NCI-H1092 treated with DMSO at 0.1 percent for 48 hours (cell line): ENCODE data around the gene JPH2.
A peak's percentile ranks its signal among the peaks of the same experiment; 100 is the strongest.
"Not testable (repeated sequence)": the region's sequence is repeated elsewhere in the genome, so short reads cannot be mapped to it uniquely, and the experiment has no call there.

Experiments
- DNase-seq: peaks from one replicate; lab custom pipeline; 2025; lab: John Stamatoyannopoulos, UW

Gene JPH2

GRCh38 chr20:44211177-44212039, 24.4 kb upstream of the JPH2 start:
- peak; percentile 41 for DNase-seq

DNA sequence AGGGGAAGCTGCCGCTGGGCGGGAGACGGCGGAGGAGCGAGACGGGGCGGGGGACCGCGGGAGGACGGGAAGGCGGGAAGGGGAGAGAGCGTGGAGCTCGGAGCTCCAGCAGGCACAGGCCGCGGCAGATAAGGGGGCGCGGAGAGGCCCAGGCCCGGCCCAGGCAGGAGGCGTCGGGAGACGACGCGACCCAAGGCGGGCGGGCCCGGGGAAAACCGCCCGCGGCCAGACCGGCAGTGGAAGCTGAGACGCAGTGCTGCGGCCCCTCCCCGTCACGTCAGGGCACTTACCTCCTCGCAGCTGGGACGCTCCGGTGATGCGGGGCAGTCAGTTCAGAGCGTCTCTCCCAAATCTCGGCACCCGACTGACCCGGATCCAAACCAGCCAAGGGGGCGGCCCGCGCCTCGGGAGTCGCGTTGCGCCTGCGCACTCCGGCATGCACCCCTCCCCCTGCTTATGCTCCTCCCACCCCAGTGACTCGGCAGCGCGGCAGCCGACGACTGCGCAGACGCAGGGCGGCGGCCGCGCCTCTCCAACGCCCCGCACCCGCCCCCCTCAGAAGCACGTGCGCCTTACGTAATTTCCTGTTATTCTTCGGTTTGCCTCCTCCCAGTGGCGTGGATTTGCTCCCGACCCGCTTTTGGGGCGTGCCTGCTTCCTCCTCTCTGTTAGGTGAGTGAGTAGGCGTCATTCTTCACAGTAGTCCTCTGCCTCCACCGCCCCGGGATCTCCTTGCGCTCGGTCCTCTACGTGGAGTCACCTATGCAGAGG, 23.6 kb upstream of the JPH2 start, which contains the start of gene OSER1:
Gene OSER1, minus strand, starts transcription at position 366 of the 771 bp plus-strand sequence. CDS start 3,814 bp downstream, outside the sequence.
- peak; percentile 97 for DNase-seq

DNA sequence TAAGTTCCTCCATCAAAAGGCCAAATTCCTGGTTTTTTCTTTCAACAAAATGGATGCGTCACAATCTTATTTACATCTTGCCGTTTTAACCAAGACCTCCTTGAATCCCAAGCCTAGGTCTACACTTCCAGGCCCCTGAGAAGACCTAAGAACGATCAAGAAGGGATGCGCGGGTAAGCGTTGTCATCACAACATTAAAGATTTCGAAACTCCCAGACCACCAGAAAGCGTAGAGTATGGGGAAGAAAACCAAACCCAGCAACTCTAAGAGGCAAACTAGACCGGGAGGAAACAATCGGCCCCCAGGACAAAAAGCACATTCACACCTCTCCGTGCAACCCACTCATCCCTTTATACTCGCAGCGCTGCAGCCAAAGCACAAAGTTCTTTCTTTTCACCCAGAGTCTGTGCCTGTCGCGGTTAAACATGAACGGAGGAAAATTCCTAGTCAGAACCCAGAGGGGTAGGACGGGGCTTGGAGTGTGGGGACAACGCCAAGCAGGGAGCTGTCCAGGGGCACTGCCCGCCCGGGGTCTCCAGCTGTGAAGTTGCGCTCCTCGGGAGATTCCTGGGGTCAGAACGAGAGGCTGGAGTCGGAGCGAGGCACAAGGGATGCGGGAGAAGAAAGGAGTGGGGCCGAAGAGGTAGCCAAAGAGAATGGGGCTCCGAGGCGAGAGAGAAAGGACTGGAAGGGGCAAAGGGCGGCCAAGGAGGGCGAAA, 22.9 kb upstream of the JPH2 start:
- DNase-seq, result no peak

GRCh38 chr20:44208770-44209169, 21.8 kb upstream of the JPH2 start:
- no peak for DNase-seq

DNA sequence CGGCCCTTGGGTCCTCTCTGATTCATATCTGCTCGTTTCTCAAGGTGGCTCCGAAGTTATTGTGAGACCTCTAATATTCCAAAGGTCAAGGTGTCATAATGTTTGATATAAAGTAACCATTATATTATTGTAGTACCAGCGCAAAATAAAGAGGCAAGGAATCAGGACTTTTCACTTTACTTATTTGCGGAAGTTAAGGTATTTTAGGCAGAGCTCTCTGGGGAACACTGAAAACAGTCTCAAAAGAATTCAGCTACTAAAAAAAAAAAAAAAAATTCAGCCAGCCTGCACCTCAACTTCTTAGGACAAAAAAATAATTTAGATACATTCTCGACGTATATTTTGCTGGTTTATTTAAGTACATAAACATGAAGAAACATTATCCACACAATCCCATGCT, 21.2 kb upstream of the JPH2 start:
- DNase-seq, result no peak

DNA sequence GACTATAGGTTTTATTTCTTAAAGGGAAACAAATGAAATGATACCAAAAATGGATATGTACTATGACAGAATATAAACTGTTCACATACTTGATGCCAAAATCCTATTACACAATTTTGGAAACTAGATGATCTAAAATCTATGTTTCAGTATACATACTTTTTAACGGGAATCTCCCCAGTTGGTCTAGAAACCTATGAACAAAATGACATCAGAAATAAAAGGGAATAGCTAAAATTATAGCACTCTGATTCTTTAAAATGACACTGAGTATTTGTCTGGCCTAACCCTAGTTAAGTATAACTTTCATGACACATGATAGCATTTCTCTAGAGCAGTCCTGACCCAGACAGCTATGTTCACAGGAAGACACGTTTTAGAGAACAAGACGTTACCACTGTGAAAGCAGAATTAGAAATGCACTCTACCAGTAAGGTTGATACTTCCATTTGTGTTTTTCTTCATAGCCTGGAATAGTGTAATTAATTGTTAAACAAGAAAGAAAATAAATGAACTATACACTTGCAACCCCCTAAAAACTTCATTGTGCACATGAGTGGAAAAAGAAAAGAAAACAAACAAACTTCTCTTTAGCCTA, 20.2 kb upstream of the JPH2 start:
- DNase-seq, result no peak

DNA sequence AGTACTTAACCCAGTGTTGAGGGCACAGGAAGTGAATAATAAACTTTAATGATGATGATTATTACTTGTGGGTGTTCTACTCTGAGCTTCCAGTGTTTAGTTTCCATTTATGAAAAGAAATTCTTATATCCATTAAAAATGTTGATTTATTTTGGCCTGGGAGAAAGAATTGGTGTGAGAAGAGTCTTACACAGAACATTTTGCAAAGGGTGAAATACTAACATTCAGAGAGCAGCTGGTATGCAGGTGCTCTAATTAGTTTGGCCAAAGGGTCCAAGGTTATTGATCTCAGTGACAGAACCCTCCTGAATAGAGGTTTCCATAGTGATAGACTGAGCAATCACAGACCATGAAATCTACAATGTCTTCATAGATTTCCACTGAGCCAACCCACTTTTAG, 19.1 kb upstream of the JPH2 start:
- DNase-seq, result peak; percentile 11

DNA sequence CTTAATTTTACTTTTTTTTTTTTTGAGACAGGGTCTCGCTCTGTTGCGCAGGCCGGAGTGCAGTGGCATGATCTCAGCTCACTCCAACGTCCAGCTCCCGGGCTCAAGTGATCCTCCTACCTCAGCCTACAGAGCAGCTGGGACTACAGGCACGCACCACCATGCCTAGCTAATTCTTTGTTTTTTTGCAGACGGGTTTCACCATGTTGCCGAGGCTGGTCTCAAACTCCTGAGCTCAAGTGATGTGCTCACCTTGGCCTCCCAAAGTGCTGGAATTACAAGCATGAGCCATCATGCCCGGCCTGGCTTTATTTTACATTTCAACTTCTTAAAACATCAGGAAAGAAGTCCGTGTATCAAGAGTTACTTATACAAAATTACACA, 17.8 kb upstream of the JPH2 start:
- no peak for DNase-seq

DNA sequence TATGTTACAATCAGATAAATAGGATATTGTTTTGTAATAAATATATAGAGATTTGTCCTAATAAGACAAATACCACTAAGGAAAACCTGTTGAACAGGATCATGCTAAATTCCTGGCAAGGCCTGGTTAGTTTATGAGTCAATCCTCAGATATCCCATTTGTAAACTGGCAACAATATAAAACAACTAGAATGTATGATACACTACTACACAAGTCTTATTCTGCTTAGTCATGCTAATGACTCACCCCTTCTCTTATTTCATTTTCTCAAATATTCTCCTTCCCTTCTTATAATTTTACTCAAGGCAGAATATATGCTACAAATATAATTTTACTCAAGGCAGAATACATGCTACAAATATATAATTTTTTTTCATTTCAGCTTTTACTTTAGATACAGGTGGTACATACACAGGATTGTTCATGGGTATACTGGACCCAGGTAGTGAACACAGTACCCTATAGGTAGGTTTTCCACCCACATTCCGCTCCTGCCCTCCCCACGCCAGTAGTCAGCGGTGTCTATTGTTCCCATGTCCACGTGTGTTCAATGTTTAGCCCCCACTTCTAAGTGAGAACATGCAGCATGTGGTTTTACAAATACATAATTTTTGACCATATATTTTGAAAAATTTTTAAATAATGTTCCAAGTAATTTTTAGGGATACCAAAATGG, 17.3 kb upstream of the JPH2 start:
- no peak for DNase-seq

GRCh38 chr20:44203161-44203560, 16.2 kb upstream of the JPH2 start:
- no peak for DNase-seq

- DNase-seq, result no peak
Measured at GRCh38 chr20:44200983-44201382, 14.0 kb upstream of the JPH2 start.

DNA sequence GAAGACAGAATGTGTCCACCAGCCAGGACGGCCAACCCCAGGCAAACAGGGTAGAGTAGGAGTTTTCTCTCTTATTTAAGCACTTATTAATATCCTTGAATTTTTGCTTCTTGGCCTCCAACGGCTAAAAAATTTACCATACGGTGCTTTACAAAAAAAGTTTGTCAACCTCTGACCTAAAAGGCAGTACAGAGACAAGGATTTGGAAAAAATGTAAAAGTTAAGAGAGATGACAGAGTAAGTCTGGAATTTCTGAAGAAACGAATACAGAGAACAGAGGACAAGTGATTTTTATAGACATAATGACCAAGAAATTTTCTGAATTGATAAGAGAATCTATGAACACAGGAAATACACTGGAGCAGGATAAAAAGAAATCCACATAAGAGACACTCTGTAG, 13.4 kb upstream of the JPH2 start:
- DNase-seq, result no peak

DNA sequence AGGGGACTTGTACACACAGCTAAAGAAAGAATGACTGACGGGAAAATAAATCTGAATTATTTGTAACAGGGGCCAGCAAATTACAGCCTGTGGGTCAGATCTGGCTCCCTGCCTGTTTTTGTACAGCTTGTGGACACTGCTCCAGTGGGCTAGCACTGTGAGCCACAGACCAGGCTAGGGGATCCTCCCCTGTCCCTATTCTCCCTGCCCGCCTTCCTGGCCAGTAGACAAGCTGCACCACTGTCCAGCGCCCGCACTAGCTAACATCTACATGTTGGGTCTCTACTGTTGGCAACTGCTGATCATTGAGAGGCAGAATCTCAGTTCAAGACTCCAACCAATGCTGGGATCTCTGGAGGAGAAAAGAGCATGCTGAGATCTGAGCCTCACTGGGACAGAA, 12.9 kb upstream of the JPH2 start:
- DNase-seq, result no peak

GRCh38 chr20:44198872-44199271, 11.9 kb upstream of the JPH2 start:
- DNase-seq, result no peak

GRCh38 chr20:44196271-44196670, 9.3 kb upstream of the JPH2 start:
- no peak for DNase-seq

DNA sequence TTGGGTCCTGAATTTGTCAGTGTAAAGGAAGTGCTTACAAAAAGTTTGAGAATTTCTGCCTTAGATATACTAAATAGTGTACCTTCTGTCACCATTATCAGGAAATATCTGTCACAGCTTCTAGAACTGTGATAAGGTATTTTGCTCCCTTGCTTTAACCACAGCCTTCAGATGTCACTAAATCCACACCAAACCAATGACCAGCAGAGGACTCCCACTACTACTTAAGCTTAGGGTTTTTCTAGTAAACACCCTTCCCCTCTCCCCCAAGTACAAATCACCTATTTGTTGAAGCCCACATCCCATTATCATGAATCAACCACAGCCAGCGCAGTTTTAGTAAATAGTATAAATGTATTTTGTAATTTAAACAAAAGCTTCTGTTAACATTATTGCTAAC, 8.6 kb upstream of the JPH2 start:
- DNase-seq, result no peak

DNA sequence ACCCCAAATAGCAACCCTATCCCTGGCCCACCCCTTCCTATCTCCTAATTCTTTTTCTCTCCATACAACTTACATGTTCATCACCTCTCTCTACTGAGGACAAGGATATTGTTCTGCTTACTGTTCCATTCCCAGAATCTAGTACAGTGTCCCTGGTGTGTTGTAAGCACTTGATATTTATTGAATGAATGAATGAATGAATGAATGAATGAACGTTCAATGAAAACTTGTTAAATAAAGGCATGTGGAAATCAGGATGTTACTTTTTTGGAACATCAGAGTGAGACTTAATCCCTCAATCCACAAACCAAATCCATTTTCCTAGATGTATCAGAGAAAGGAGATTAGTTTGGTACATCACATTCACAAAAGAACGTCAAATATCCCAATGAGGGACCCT, 6.8 kb upstream of the JPH2 start:
- DNase-seq, result no peak

- DNase-seq, result not testable (repeated sequence)
Measured at GRCh38 chr20:44191640-44192039, 4.7 kb upstream of the JPH2 start.

- peak; percentile 28 for DNase-seq
Measured at GRCh38 chr20:44190197-44190852, 3.3 kb upstream of the JPH2 start.

DNA sequence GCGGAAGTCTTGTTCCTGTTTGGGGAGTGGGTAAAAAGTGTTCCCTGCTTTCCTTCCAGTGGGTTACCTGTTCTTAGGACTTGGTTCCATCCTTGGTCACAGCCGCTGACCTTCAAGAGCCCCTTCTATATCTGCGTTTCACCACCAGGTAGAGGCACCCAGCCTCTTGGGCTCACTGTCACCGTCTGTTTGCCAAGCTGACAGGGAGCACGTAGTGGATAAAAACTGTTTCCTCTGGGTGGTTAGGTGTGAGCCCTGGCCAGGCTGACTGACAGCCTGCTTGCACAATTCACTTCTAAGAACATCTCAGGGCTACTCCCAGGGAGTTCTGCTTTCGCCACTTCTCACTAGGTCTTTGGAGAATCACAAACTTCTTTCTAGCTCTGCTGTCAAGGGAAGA, 1.8 kb upstream of the JPH2 start:
- no peak for DNase-seq
